ENCODE results near the gene CLDN9.

Gene CLDN9

GRCh38 chr16:3058139-3059030, 45.7 kb downstream of the CLDN9 start:
- no peak for DNase-seq

- DNase-seq = peak; percentile 4
Measured at GRCh38 chr16:3059041-3059722, 46.5 kb downstream of the CLDN9 start.

- DNase-seq = no peak
Measured at GRCh38 chr16:3059723-3060242, 47.1 kb downstream of the CLDN9 start.

- no peak for DNase-seq
Measured at GRCh38 chr16:3060339-3061127, 47.8 kb downstream of the CLDN9 start.

GRCh38 chr16:3062553-3062952, 49.8 kb downstream of the CLDN9 start:
- DNase-seq = no peak

GRCh38 chr16:3063625-3064386, 51.1 kb downstream of the CLDN9 start:
- DNase-seq = no peak

All from NCI-H446 treated with DMSO at 0.1 percent for 48 hours (cell line).